Endodermal cell (in vitro differentiated cells): ENCODE measurements around the gene C3orf85. TPM values are rescaled to one million over a fixed set of nuclear protein-coding genes. Genes with fewer than 3 reads are reported as not detected.

ENCODE experiments used
- DNase-seq: peaks from one replicate; pipeline ENCODE4 v3.0.0-alpha.2; 2017
- H3K27ac ChIP-seq: 2 replicates; pipeline ENCODE4 v1.5.1; 2013; ENCODE audit warnings: mild to moderate bottlenecking, low read depth, low read length, moderate library complexity
- H3K27me3 ChIP-seq: 2 replicates; pipeline ENCODE4 v1.6.1; 2013; ENCODE audit warnings: mild to moderate bottlenecking, low read length, moderate library complexity; ENCODE audit not compliant: insufficient read depth, control insufficient read depth, poor library complexity, severe bottlenecking
- H3K36me3 ChIP-seq: 2 replicates; pipeline ENCODE4 v1.7.0; 2013; ENCODE audit warnings: mild to moderate bottlenecking, low read length, moderate library complexity; ENCODE audit not compliant: control insufficient read depth, insufficient read depth
- H3K4me1 ChIP-seq: one replicate; pipeline ENCODE4 v1.7.0; 2013; ENCODE audit warnings: low read length; ENCODE audit not compliant: control insufficient read depth, insufficient read depth
- H3K4me3 ChIP-seq: 2 replicates; pipeline ENCODE4 v1.5.1; 2013; ENCODE audit warnings: mild to moderate bottlenecking, low read length, moderate library complexity
- H3K9ac ChIP-seq: 2 replicates; pipeline ENCODE4 v1.6.1; 2013; ENCODE audit warnings: mild to moderate bottlenecking, low read length, moderate library complexity; ENCODE audit not compliant: poor library complexity, severe bottlenecking; ENCODE audit errors: extremely low read depth
- H3K9me3 ChIP-seq: 2 replicates; pipeline ENCODE4 v1.6.1; 2013; ENCODE audit warnings: mild to moderate bottlenecking, low read length, moderate library complexity; ENCODE audit not compliant: control insufficient read depth
- H3K27ac Mint-ChIP-seq: 2 replicates; pipeline ENCODE4 v1.8.0; 2020; ENCODE audit warnings: mixed read lengths
- H3K27me3 Mint-ChIP-seq: 2 replicates; pipeline ENCODE4 v1.8.0; 2021; ENCODE audit warnings: mild to moderate bottlenecking, mixed read lengths; ENCODE audit not compliant: insufficient read depth
- H3K36me3 Mint-ChIP-seq: 2 replicates; pipeline ENCODE4 v1.8.0; 2020; ENCODE audit warnings: low read depth, mixed read lengths
- H3K4me1 Mint-ChIP-seq: 2 replicates; pipeline ENCODE4 v1.8.0; 2020; ENCODE audit warnings: mixed read lengths
- H3K4me3 Mint-ChIP-seq: 2 replicates; pipeline ENCODE4 v1.8.0; 2020; ENCODE audit warnings: mild to moderate bottlenecking, moderate library complexity, mixed read lengths
- H3K9me3 Mint-ChIP-seq: 2 replicates; pipeline ENCODE4 v1.8.0; 2020; ENCODE audit warnings: mild to moderate bottlenecking, mixed read lengths
- WGBS, 2 experiments: methylation state at CpG; one replicate each; pipeline versions ENCODE4 v1.1.5 to v1.1.7; 2013; ENCODE audit warnings: missing lambda C conversion rate in 2 of 2, mixed read lengths in 1 of 2; ENCODE audit not compliant: insufficient coverage in 1 of 2, insufficient read length in 1 of 2; 5-methylcytosine and 5-hydroxymethylcytosine counted together
- total RNA-seq, 2 donors: library from RNA; stranded (reverse); fragmentation: NEBNext Ultra II Directional in 1 of 2; extraction: Animal tissue kit (Norgen Biotek cat#: 25700) in 1 of 2; gene quantifications; 2 replicates in 1 of 2; 3 replicates in 1 of 2; pipeline ENCODE4 v1.2.1, GENCODE V29; 2021
- TF ChIP-seq, protein P1 (sequence below): fragments of 200-600 bp; sonication (generic); conservative IDR thresholded peaks from 2 replicates; pipeline ENCODE4 v1.5.0; 2021; ENCODE audit warnings: antibody characterized with exemption, mild to moderate bottlenecking

The C3orf85 gene
- total RNA-seq, 2 donors from 2014 or later: not detected

GRCh38 chr3:109109574-109109973 is 26.9 kb upstream of the C3orf85 start:
- Histone ChIP-seq H3K27me3 (no peaks in the 10 kb centered on the region), H3K9ac (no peak overlapping the region), H3K9me3 (no peaks in the 10 kb centered on the region), H3K4me1 (no peaks in the 10 kb centered on the region), H3K4me3 (no peak overlapping the region), H3K27ac (no peak overlapping the region), H3K36me3 (no peaks in the 10 kb centered on the region)
- Mint-ChIP-seq H3K9me3 (no peaks in the 10 kb centered on the region), H3K27me3 (no peaks in the 10 kb centered on the region), H3K4me1 (peaks cover 6% of the 10 kb centered on the region), H3K36me3 (no peaks in the 10 kb centered on the region), H3K4me3 (no peak overlapping the region), H3K27ac (no peak overlapping the region)
- peak; percentile 67 for DNase-seq
- TF ChIP-seq, protein P1, sequence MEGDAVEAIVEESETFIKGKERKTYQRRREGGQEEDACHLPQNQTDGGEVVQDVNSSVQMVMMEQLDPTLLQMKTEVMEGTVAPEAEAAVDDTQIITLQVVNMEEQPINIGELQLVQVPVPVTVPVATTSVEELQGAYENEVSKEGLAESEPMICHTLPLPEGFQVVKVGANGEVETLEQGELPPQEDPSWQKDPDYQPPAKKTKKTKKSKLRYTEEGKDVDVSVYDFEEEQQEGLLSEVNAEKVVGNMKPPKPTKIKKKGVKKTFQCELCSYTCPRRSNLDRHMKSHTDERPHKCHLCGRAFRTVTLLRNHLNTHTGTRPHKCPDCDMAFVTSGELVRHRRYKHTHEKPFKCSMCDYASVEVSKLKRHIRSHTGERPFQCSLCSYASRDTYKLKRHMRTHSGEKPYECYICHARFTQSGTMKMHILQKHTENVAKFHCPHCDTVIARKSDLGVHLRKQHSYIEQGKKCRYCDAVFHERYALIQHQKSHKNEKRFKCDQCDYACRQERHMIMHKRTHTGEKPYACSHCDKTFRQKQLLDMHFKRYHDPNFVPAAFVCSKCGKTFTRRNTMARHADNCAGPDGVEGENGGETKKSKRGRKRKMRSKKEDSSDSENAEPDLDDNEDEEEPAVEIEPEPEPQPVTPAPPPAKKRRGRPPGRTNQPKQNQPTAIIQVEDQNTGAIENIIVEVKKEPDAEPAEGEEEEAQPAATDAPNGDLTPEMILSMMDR: peak; percentile 46
- WGBS, 2 experiments: 83% methylated on average over 4 of the region's 4 CpGs; no CpG with 5 or more reads in 1 of the 2 experiments

GRCh38 chr3:109112946-109113760 is 23.4 kb upstream of the C3orf85 start:
- 83 to 94% methylated on average over 1 to 4 of the region's 4 CpGs for WGBS, 2 experiments

DNA sequence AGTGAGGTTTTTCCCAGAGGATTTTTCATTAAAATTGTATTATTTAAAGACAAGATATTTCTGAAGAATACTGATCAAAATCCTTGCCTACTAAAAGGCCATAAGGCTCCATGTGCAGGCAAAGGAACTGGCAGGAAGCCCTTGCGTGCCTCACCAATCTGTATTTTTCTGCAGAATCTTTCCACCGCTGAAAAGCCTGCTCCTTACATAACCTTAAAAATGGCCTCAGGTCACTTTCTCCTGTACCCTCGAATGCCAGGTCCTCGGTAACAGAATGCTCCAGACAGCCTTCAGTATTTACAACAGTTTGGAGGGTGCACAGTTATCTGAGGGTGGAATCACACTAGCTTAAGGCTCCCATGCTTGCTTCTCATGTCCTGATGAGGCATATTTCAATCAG is 21.8 kb upstream of the C3orf85 start:
- Mint-ChIP-seq H3K36me3 (no peaks in the 10 kb centered on the region), H3K27ac (no peak overlapping the region), H3K4me3 (no peak overlapping the region), H3K27me3 (no peaks in the 10 kb centered on the region), H3K4me1 (peaks cover 3% of the 10 kb centered on the region), H3K9me3 (no peaks in the 10 kb centered on the region)
- Histone ChIP-seq H3K9me3 (no peaks in the 10 kb centered on the region), H3K27me3 (no peaks in the 10 kb centered on the region), H3K4me1 (no peaks in the 10 kb centered on the region), H3K36me3 (no peaks in the 10 kb centered on the region), H3K9ac (no peak overlapping the region), H3K27ac (no peak overlapping the region), H3K4me3 (no peak overlapping the region)
- DNase-seq: no peak
- 95 to 100% methylated on average over 4 of the region's 4 CpGs for WGBS, 2 experiments
- TF ChIP-seq, protein P1: no peak

More at GRCh38 chr3:109112946-109113760, 23.4 kb upstream of the C3orf85 start:
- Histone ChIP-seq H3K9ac (no peak overlapping the region), H3K4me1 (no peaks in the 10 kb centered on the region), H3K27me3 (no peaks in the 10 kb centered on the region), H3K27ac (no peak overlapping the region), H3K9me3 (no peaks in the 10 kb centered on the region), H3K4me3 (no peak overlapping the region), H3K36me3 (no peaks in the 10 kb centered on the region)
- Mint-ChIP-seq H3K27me3 (no peaks in the 10 kb centered on the region), H3K27ac (no peak overlapping the region), H3K4me1 (peaks cover 3% of the 10 kb centered on the region), H3K9me3 (no peaks in the 10 kb centered on the region), H3K36me3 (no peaks in the 10 kb centered on the region), H3K4me3 (no peak overlapping the region)
- no peak for DNase-seq
- TF ChIP-seq, protein P1: no peak
